IMR-90 (cell line): ENCODE measurements around the gene SDK1. TPM values are rescaled to one million over a fixed set of nuclear protein-coding genes. Genes with fewer than 3 reads are reported as not detected.

ENCODE experiments used
- ATAC-seq: fragments of 200-7000 bp; cut with Tn5 transposase; 2 replicates; pipeline ENCODE4 v1.9.1; 2020; ENCODE audit warnings: low read depth, mild to moderate bottlenecking, moderate library complexity
- BruUV-seq: library from RNA; stranded (reverse); fragments of 400-500 nt; replicated peaks from 2 replicates; lab custom pipeline; 2021; lab: Mats Ljungman, UMichigan
- CTCF ChIA-PET: fragments of 300-600 bp; formaldehyde crosslinking; extraction: SDS; loops from one replicate; lab custom pipeline; 2021; ENCODE audit warnings: antibody characterized with exemption; lab: Yijun Ruan, JAX
- POLR2A ChIA-PET: fragments of 300-600 bp; sonication (Branson Sonifier 250); formaldehyde crosslinking; loops from one replicate; lab custom pipeline; 2022; ENCODE audit warnings: antibody characterized with exemption; ENCODE audit not compliant: unreplicated experiment; lab: Charles Lee
- DNase-seq: peaks from one replicate; pipeline ENCODE4 v3.0.0; 2013
- H2AFZ ChIP-seq: replicated peaks from 2 replicates; pipeline ENCODE3; 2013; ENCODE audit warnings: low read length, mild to moderate bottlenecking; ENCODE audit not compliant: poor library complexity
- H2AK5ac ChIP-seq: 2 replicates; pipeline ENCODE4 v1.6.1; 2013; ENCODE audit warnings: low read depth, low read length, inconsistent platforms
- H2AK9ac ChIP-seq: replicated peaks from 2 replicates; pipeline ENCODE3; 2013; ENCODE audit warnings: mild to moderate bottlenecking, low read depth, low read length, moderate library complexity; ENCODE audit not compliant: poor library complexity
- H2BK120ac ChIP-seq: 2 replicates; pipeline ENCODE4 v1.6.1; 2013; ENCODE audit warnings: low read depth, low read length, inconsistent platforms
- H2BK15ac ChIP-seq: 3 replicates; pipeline ENCODE4 v1.6.1; 2013; ENCODE audit warnings: low read depth, low read length, inconsistent platforms
- H2BK20ac ChIP-seq: 2 replicates; pipeline ENCODE4 v1.6.1; 2013; ENCODE audit warnings: low read depth, mild to moderate bottlenecking, inconsistent platforms, low read length, moderate library complexity
- H2BK5ac ChIP-seq: 2 replicates; pipeline ENCODE4 v1.6.1; 2013; ENCODE audit warnings: mild to moderate bottlenecking, low read depth, low read length, inconsistent platforms; ENCODE audit not compliant: poor library complexity, severe bottlenecking
- H3K14ac ChIP-seq: replicated peaks from 2 replicates; pipeline ENCODE4 v1.6.1; 2013; ENCODE audit warnings: low read depth, low read length, inconsistent platforms
- H3K18ac ChIP-seq: 2 replicates; pipeline ENCODE4 v1.6.1; 2013; ENCODE audit warnings: low read depth, low read length, control low read depth
- H3K23ac ChIP-seq: 2 replicates; pipeline ENCODE4 v1.6.1; 2013; ENCODE audit warnings: low read depth, low read length, inconsistent platforms
- H3K27ac ChIP-seq: 2 replicates; pipeline ENCODE4 v1.5.1; 2013; ENCODE audit warnings: mild to moderate bottlenecking, control low read depth, low read length; ENCODE audit not compliant: insufficient read depth
- H3K27me3 ChIP-seq: 2 replicates; pipeline ENCODE4 v1.6.1; 2013; ENCODE audit warnings: low read length; ENCODE audit not compliant: control insufficient read depth, insufficient read depth
- H3K36me3 ChIP-seq: 2 replicates; pipeline ENCODE4 v1.6.1; 2013; ENCODE audit warnings: low read length, mixed read lengths; ENCODE audit not compliant: control insufficient read depth, insufficient read depth
- H3K4ac ChIP-seq: 2 replicates; pipeline ENCODE4 v1.6.1; 2013; ENCODE audit warnings: low read depth, low read length, inconsistent platforms
- H3K4me1 ChIP-seq: 2 replicates; pipeline ENCODE4 v1.6.1; 2013; ENCODE audit warnings: low read length, mixed read lengths; ENCODE audit not compliant: control insufficient read depth, insufficient read depth
- H3K4me2 ChIP-seq: 2 replicates; pipeline ENCODE4 v1.6.1; 2013; ENCODE audit warnings: low read depth, mild to moderate bottlenecking, control low read depth, low read length, moderate library complexity
- H3K4me3 ChIP-seq: 2 replicates; pipeline ENCODE4 v1.5.1; 2013; ENCODE audit warnings: low read depth, mild to moderate bottlenecking, control low read depth, low read length, moderate library complexity; ENCODE audit not compliant: insufficient read depth
- H3K56ac ChIP-seq: 2 replicates; pipeline ENCODE4 v1.6.1; 2013; ENCODE audit warnings: low read length, inconsistent platforms; ENCODE audit not compliant: insufficient read depth; ENCODE audit errors: extremely low read depth
- H3K79me1 ChIP-seq, 2 experiments: 2 replicates each; pipeline ENCODE4 v1.6.1; 2013; ENCODE audit warnings: low read length in 2 of 2, inconsistent platforms in 1 of 2, low read depth in 1 of 2
- H3K9ac ChIP-seq: 2 replicates; pipeline ENCODE4 v1.6.1; 2013; ENCODE audit warnings: low read depth, low read length, control low read depth
- H3K9me1 ChIP-seq: 2 replicates; pipeline ENCODE4 v1.6.1; 2013; ENCODE audit warnings: low read length, inconsistent platforms; ENCODE audit not compliant: insufficient read depth
- H3K9me3 ChIP-seq: 2 replicates; pipeline ENCODE4 v1.6.1; 2013; ENCODE audit warnings: low read length; ENCODE audit not compliant: control insufficient read depth, insufficient read depth
- H4K20me1 ChIP-seq: 2 replicates; pipeline ENCODE4 v1.6.1; 2013; ENCODE audit warnings: low read length, inconsistent platforms; ENCODE audit not compliant: insufficient read depth
- H4K5ac ChIP-seq: 2 replicates; pipeline ENCODE4 v1.6.1; 2013; ENCODE audit warnings: mild to moderate bottlenecking, low read depth, low read length, control low read depth
- H4K8ac ChIP-seq, 2 experiments: 2 replicates each; pipeline ENCODE4 v1.6.1; 2013; ENCODE audit warnings: low read depth in 2 of 2, low read length in 2 of 2, control low read depth in 1 of 2, inconsistent platforms in 1 of 2
- H4K91ac ChIP-seq: 2 replicates; pipeline ENCODE4 v1.6.1; 2013; ENCODE audit warnings: low read depth, low read length, inconsistent platforms; ENCODE audit not compliant: insufficient read depth
- BHLHE40 ChIP-seq: fragments of 150-350 bp; IDR thresholded peaks from 2 replicates; pipeline ENCODE4 v1.6.1; 2016; ENCODE audit warnings: mild to moderate bottlenecking, low read depth, low read length
- CEBPB ChIP-seq: IDR thresholded peaks from 2 replicates; pipeline ENCODE4 v1.6.1; 2012; ENCODE audit warnings: low read depth, low read length, improper control_type of control experiment
- CHD1 ChIP-seq: IDR thresholded peaks from 2 replicates; pipeline ENCODE4 v1.6.1; 2012; ENCODE audit warnings: low read depth, low read length, improper control_type of control experiment
- CTCF ChIP-seq: conservative IDR thresholded peaks from 2 replicates; pipeline ENCODE4 v1.5.1; 2012; ENCODE audit warnings: mild to moderate bottlenecking, low read depth, low read length, improper control_type of control experiment
- ELK1 ChIP-seq: fragments of 150-350 bp; IDR thresholded peaks from 2 replicates; pipeline ENCODE4 v1.6.1; 2016; ENCODE audit warnings: low read depth, mild to moderate bottlenecking, low read length, moderate library complexity, borderline replicate concordance
- POLR2A ChIP-seq: IDR thresholded peaks from 2 replicates; pipeline ENCODE4 v1.6.1; 2012; ENCODE audit warnings: mild to moderate bottlenecking, low read depth, low read length
- RAD21 ChIP-seq: IDR thresholded peaks from 2 replicates; pipeline ENCODE4 v1.6.1; 2012; ENCODE audit warnings: low read length, improper control_type of control experiment
- USF2 ChIP-seq: fragments of 150-350 bp; IDR thresholded peaks from 2 replicates; pipeline ENCODE4 v1.6.1; 2017; ENCODE audit warnings: mild to moderate bottlenecking, antibody characterized with exemption, low read length, low read depth
- WGBS, 2 experiments: methylation state at CpG; one replicate each; pipeline versions ENCODE4 v1.1.5 to v1.1.7; 2013; ENCODE audit warnings: missing lambda C conversion rate in 2 of 2; ENCODE audit not compliant: insufficient read length in 1 of 2; ENCODE audit errors: extremely low coverage in 2 of 2; 5-methylcytosine and 5-hydroxymethylcytosine counted together
- dilution Hi-C: fragments of 300-500 bp; cut with HindIII; formaldehyde crosslinking; loops from one replicate; pipeline ENCODE4 v1.14.3; 2018; ENCODE audit warnings: low sequenced_read_pairs; ENCODE audit not compliant: unreplicated experiment
- in situ Hi-C: fragments of 300-500 bp; cut with MboI; formaldehyde crosslinking; loops from 3 replicates; pipeline ENCODE4 v1.14.3; 2019; ENCODE audit warnings: low sequenced_read_pairs, inconsistent platforms, mixed read lengths
- intact Hi-C: fragments of 100-400 bp; cut with micrococcal nuclease; formaldehyde crosslinking; loops from 2 replicates; pipeline ENCODE4 v1.10.0; 2022
- polyA plus RNA-seq, 3 experiments: library from polyadenylated mRNA; depleted of rRNA; stranded (reverse); fragments of >200 nt; gene quantifications; 2 replicates each; pipeline ENCODE4 v1.2.3, GENCODE V29; 2012; ENCODE audit warnings: low replicate concordance in 1 of 3
- total RNA-seq: library from RNA; depleted of rRNA; stranded (reverse); fragments of >200 nt; gene quantifications from 2 replicates; pipeline ENCODE4 v1.2.3, GENCODE V29; 2012

Gene SDK1
- total and polyA plus RNA-seq, 2 of the 4 experiments (the other 2 are of a cell fraction): 1.5 to 1.6 TPM

- Histone ChIP-seq H3K27me3 (no peaks in the 10 kb centered on the region), H3K9me1 (no peaks in the 10 kb centered on the region), H2AFZ (no peak overlapping the region), H3K4me2 (no peak overlapping the region), H3K14ac (no peak overlapping the region), H4K20me1 (no peaks in the 10 kb centered on the region), H2AK9ac (no peak overlapping the region), H2AK5ac (no peak overlapping the region), H2BK5ac (no peak overlapping the region), H3K23ac (no peak overlapping the region), H3K18ac (no peak overlapping the region), H3K9me3 (peaks cover 2% of the 10 kb centered on the region; the same call in 1 of the 2 replicates), H3K27ac (no peak overlapping the region), H2BK120ac (no peak overlapping the region), H3K79me1 (no peaks in the 10 kb centered on the region), H3K36me3 (no peaks in the 10 kb centered on the region), H3K4me1 (no peaks in the 10 kb centered on the region), H2BK15ac (no peak overlapping the region), H2BK20ac (no peak overlapping the region), H3K4me3 (no peak overlapping the region), H4K5ac (no peak overlapping the region), H3K4ac (no peak overlapping the region), H3K9ac (no peak overlapping the region), H4K8ac (no peak overlapping the region), H4K91ac (no peak overlapping the region), H3K56ac (no peak overlapping the region; the same call in 1 of the 2 replicates)
- POLR2A ChIA-PET: no interaction called here
- intact Hi-C loops (no loop called here), dilution Hi-C loops (no loop called here), in situ Hi-C loops (no loop called here)
- no peak for TF ChIP-seq POLR2A
- TF ChIP-seq ELK1: no peak
- TF ChIP-seq CEBPB: no peak
- TF ChIP-seq USF2: no peak
- TF ChIP-seq RAD21: no peak
- TF ChIP-seq CTCF: no peak
- no peak for TF ChIP-seq CHD1
- TF ChIP-seq BHLHE40: no peak
- no CpG with 5 or more reads among the region's 2 CpGs for WGBS, 2 experiments
- ATAC-seq (peak; percentile 57; the same call in 1 of the 2 replicates), DNase-seq (peak; percentile 76)
- CTCF ChIA-PET: no interaction called here
- BruUV-seq: no TSS peak
Observed at GRCh38 chr7:3650844-3651243, 349.8 kb downstream of the SDK1 start.
